CD14-positive monocyte (primary cell): ENCODE data around the gene ACSS3. TPM values are rescaled to one million over a fixed set of nuclear protein-coding genes. Genes with fewer than 3 reads are reported as not detected.

Source experiments
- DNase-seq, 3 donors: peaks; one replicate each; pipeline ENCODE4 v3.0.0-alpha.2; 2011 to 2022
- H2AFZ ChIP-seq: 2 replicates; pipeline ENCODE4 v1.6.0; 2012; ENCODE audit warnings: mild to moderate bottlenecking, low read depth, low read length, inconsistent platforms; ENCODE audit not compliant: insufficient read depth, poor library complexity, severe bottlenecking
- H3K27ac ChIP-seq, 2 donors: 1 replicate in 1 of 2; 2 replicates in 1 of 2; pipeline ENCODE4 v1.5.1; 2012 to 2013; ENCODE audit warnings: low read length in 2 of 2, control low read depth in 1 of 2, inconsistent platforms in 1 of 2, low read depth in 1 of 2, mild to moderate bottlenecking in 1 of 2
- H3K27me3 ChIP-seq, 2 donors: one replicate each; pipeline versions ENCODE4 v1.6.0 to v1.6.1; 2011 to 2013; ENCODE audit warnings: low read length in 2 of 2; ENCODE audit not compliant: control insufficient read depth in 2 of 2, insufficient read depth in 2 of 2
- H3K36me3 ChIP-seq, 2 donors: replicated peaks in 1 of 2; 1 replicate in 1 of 2; 2 replicates in 1 of 2; pipeline versions ENCODE4 v1.5.1 to v1.6.1; 2012 to 2013; ENCODE audit warnings: low read length in 2 of 2, control low read depth in 1 of 2, inconsistent platforms in 1 of 2, mild to moderate bottlenecking in 1 of 2; ENCODE audit not compliant: insufficient read depth in 2 of 2, control insufficient read depth in 1 of 2
- H3K4me1 ChIP-seq, 2 donors: 1 replicate in 1 of 2; 2 replicates in 1 of 2; pipeline versions ENCODE4 v1.5.1 to v1.6.1; 2012 to 2013; ENCODE audit warnings: low read length in 2 of 2, control low read depth in 1 of 2, inconsistent platforms in 1 of 2, mild to moderate bottlenecking in 1 of 2, moderate library complexity in 1 of 2; ENCODE audit not compliant: insufficient read depth in 2 of 2, control insufficient read depth in 1 of 2
- H3K4me2 ChIP-seq: replicated peaks from 2 replicates; pipeline ENCODE3; 2012; ENCODE audit warnings: low read length, moderate library complexity, mild to moderate bottlenecking; ENCODE audit not compliant: poor library complexity, severe bottlenecking; ENCODE audit errors: extremely low read depth
- H3K4me3 ChIP-seq, 3 experiments: fragments of 200-600 bp in 1 of 3; sonication (generic) in 1 of 3; replicated peaks in 1 of 3; 1 replicate in 2 of 3; 2 replicates in 1 of 3; pipeline ENCODE4 v1.5.1; 2011 to 2013; ENCODE audit warnings: low read length in 3 of 3, mild to moderate bottlenecking in 3 of 3, control low read depth in 2 of 3, low read depth in 2 of 3, inconsistent platforms in 1 of 3, moderate library complexity in 1 of 3
- H3K79me2 ChIP-seq: 2 replicates; pipeline ENCODE4 v1.6.0; 2012; ENCODE audit warnings: mild to moderate bottlenecking, control low read depth, inconsistent platforms, low read length, moderate library complexity; ENCODE audit not compliant: insufficient read depth
- H3K9ac ChIP-seq: 2 replicates; pipeline ENCODE4 v1.6.0; 2017; ENCODE audit warnings: low read length, mild to moderate bottlenecking; ENCODE audit not compliant: insufficient read depth, poor library complexity, severe bottlenecking
- H3K9me3 ChIP-seq, 2 donors: replicated peaks in 1 of 2; 1 replicate in 1 of 2; 2 replicates in 1 of 2; pipeline versions ENCODE4 v1.5.1 to v1.6.1; 2012 to 2013; ENCODE audit warnings: low read length in 2 of 2, control low read depth in 1 of 2; ENCODE audit not compliant: control insufficient read depth in 1 of 2, insufficient read depth in 1 of 2
- H4K20me1 ChIP-seq: 2 replicates; pipeline ENCODE4 v1.6.0; 2012; ENCODE audit warnings: mild to moderate bottlenecking, low read length, control low read depth, moderate library complexity; ENCODE audit not compliant: insufficient read depth
- H3K27ac Mint-ChIP-seq, 7 donors: one replicate each; pipeline ENCODE4 v1.8.0; 2020; ENCODE audit warnings: mild to moderate bottlenecking in 7 of 7, mixed read lengths in 7 of 7, moderate library complexity in 6 of 7, inconsistent platforms in 2 of 7
- H3K27me3 Mint-ChIP-seq, 3 donors: one replicate each; pipeline ENCODE4 v1.8.0; 2021 to 2022; ENCODE audit warnings: low read depth in 3 of 3, mild to moderate bottlenecking in 3 of 3, mixed read lengths in 3 of 3, moderate library complexity in 3 of 3, inconsistent platforms in 1 of 3
- H3K36me3 Mint-ChIP-seq, 2 donors: one replicate each; pipeline ENCODE4 v1.8.0; 2020; ENCODE audit warnings: mixed read lengths in 2 of 2, inconsistent platforms in 1 of 2, mild to moderate bottlenecking in 1 of 2
- H3K4me1 Mint-ChIP-seq: one replicate; pipeline ENCODE4 v1.8.0; 2020; ENCODE audit warnings: mild to moderate bottlenecking, mixed read lengths
- H3K4me3 Mint-ChIP-seq, 2 donors: one replicate each; pipeline ENCODE4 v1.8.0; 2020; ENCODE audit warnings: mild to moderate bottlenecking in 2 of 2, mixed read lengths in 2 of 2, moderate library complexity in 1 of 2
- H3K9me3 Mint-ChIP-seq, 7 donors: one replicate each; pipeline ENCODE4 v1.8.0; 2020 to 2022; ENCODE audit warnings: mixed read lengths in 7 of 7, mild to moderate bottlenecking in 6 of 7, moderate library complexity in 6 of 7, inconsistent platforms in 2 of 7
- CTCF ChIP-seq: fragments of 200-600 bp; IDR thresholded peaks from one replicate; pipeline ENCODE4 v1.8.0; 2022; ENCODE audit warnings: antibody characterized with exemption, mild to moderate bottlenecking
- WGBS: methylation state at CpG from one replicate; pipeline ENCODE4 v1.1.5; 2013; ENCODE audit warnings: missing lambda C conversion rate; ENCODE audit not compliant: insufficient coverage; 5-methylcytosine and 5-hydroxymethylcytosine counted together
- intact Hi-C, 2 donors: fragments of 100-400 bp; cut with micrococcal nuclease; formaldehyde crosslinking; loops; one replicate each; pipeline versions ENCODE4 v1.15.0 to v1.15.1; 2023
- polyA plus RNA-seq, 3 donors: library from polyadenylated mRNA; depleted of rRNA in 1 of 3; unstranded in 2 of 3; stranded (reverse) in 1 of 3; fragments of 300-500 nt in 2 of 3; fragments of >200 nt in 1 of 3; fragmentation: Illumina TruSeq in 2 of 3; gene quantifications; 1 replicate in 2 of 3; 2 replicates in 1 of 3; pipeline ENCODE4 v1.2.3, GENCODE V29; 2012 to 2021

Gene ACSS3
- polyA plus RNA-seq, 3 donors, result 0.09 to 0.16 TPM; not detected in 1

GRCh38 chr12:81167694-81168093 is 89.8 kb downstream of the ACSS3 start:
- H2AFZ ChIP-seq, result no peak overlapping the region
- H4K20me1 ChIP-seq, result no peaks in the 10 kb centered on the region
- H3K4me3 Mint-ChIP-seq, result no peak overlapping the region
- no peak overlapping the region for H3K27ac ChIP-seq
- TF ChIP-seq CTCF, result no peak
- WGBS, result no CpG with 5 or more reads among the region's 1 CpG
- H3K27me3 Mint-ChIP-seq, result peaks cover 0 to 2% (median 0%) of the 10 kb centered on the region in 3 donors
- intact Hi-C loops, result no loop called here
- peaks cover 0 to 2% of the 10 kb centered on the region in 2 donors for H3K9me3 ChIP-seq
- H3K4me1 Mint-ChIP-seq, result no peaks in the 10 kb centered on the region
- DNase-seq, result no peak
- H3K27me3 ChIP-seq, result no peaks in the 10 kb centered on the region
- H3K36me3 ChIP-seq, result no peaks in the 10 kb centered on the region
- no peaks in the 10 kb centered on the region for H3K79me2 ChIP-seq
- no peak overlapping the region for H3K4me3 ChIP-seq
- peaks cover 0 to 7% (median 2%) of the 10 kb centered on the region in 7 donors for H3K9me3 Mint-ChIP-seq
- no peaks in the 10 kb centered on the region for H3K4me1 ChIP-seq
- H3K4me2 ChIP-seq, result no peak overlapping the region
- H3K36me3 Mint-ChIP-seq, result no peaks in the 10 kb centered on the region
- H3K27ac Mint-ChIP-seq, result no peak overlapping the region
- H3K9ac ChIP-seq, result no peak overlapping the region

- Histone ChIP-seq H3K27ac (no peak overlapping the region), H3K4me2 (no peak overlapping the region), H3K9ac (no peak overlapping the region), H3K27me3 (no peaks in the 10 kb centered on the region), H2AFZ (no peak overlapping the region), H3K4me1 (no peaks in the 10 kb centered on the region), H4K20me1 (no peaks in the 10 kb centered on the region), H3K79me2 (no peaks in the 10 kb centered on the region), H3K9me3 (no peaks in the 10 kb centered on the region), H3K36me3 (no peaks in the 10 kb centered on the region), H3K4me3 (no peak overlapping the region)
- peaks cover 0 to 6% (median 0%) of the 10 kb centered on the region in 7 donors for H3K9me3 Mint-ChIP-seq
- no peak overlapping the region for H3K27ac Mint-ChIP-seq
- no peaks in the 10 kb centered on the region for H3K36me3 Mint-ChIP-seq
- DNase-seq, result no peak
- no peak overlapping the region for H3K4me3 Mint-ChIP-seq
- intact Hi-C loops, result no loop called here
- TF ChIP-seq CTCF, result no peak
- H3K4me1 Mint-ChIP-seq, result no peaks in the 10 kb centered on the region
- no CpG with 5 or more reads among the region's 3 CpGs for WGBS
- peaks cover 0 to 2% (median 0%) of the 10 kb centered on the region in 3 donors for H3K27me3 Mint-ChIP-seq
Measured at GRCh38 chr12:81168445-81168844, 90.6 kb downstream of the ACSS3 start.
